IPS-NIHi11 (cell line): ENCODE measurements around the gene ZNG1F.
"Not testable (repeated sequence)": the region's sequence is repeated elsewhere in the genome, so short reads cannot be mapped to it uniquely, and the experiment has no call there.

Source experiments
- DNase-seq: peaks from one replicate; pipeline ENCODE4 v3.0.0; 2012; ENCODE audit warnings: mixed read lengths, low spot score

ZNG1F gene

GRCh38 chr9:41189217-41189616 lies at the start of gene ZNG1F:
Gene ZNG1F, minus strand, starts transcription at chr9:41189317. Its CDS starts 59 bp downstream, at chr9:41189258.
- DNase-seq = not testable (repeated sequence)

- DNase-seq = peak; percentile 4
Observed at GRCh38 chr9:41237110-41237749, 48.1 kb upstream of the ZNG1F start.

GRCh38 chr9:41236486-41237109 lies 47.5 kb upstream of the ZNG1F start:
- DNase-seq = not testable (repeated sequence)

GRCh38 chr9:41234811-41235805 lies 46.0 kb upstream of the ZNG1F start:
- DNase-seq = peak; percentile 3

GRCh38 chr9:41234221-41234620 lies 45.1 kb upstream of the ZNG1F start:
- DNase-seq = not testable (repeated sequence)

- DNase-seq = not testable (repeated sequence)
Observed at GRCh38 chr9:41232326-41232725, 43.2 kb upstream of the ZNG1F start.

GRCh38 chr9:41230418-41230817 lies 41.3 kb upstream of the ZNG1F start:
- peak; percentile 6 for DNase-seq

GRCh38 chr9:41229408-41230401 lies 40.6 kb upstream of the ZNG1F start:
- DNase-seq = peak; percentile 4

GRCh38 chr9:41219831-41220230 lies 30.7 kb upstream of the ZNG1F start:
- not testable (repeated sequence) for DNase-seq

- DNase-seq = not testable (repeated sequence)
Observed at GRCh38 chr9:41188439-41188838, 678 bp downstream of the ZNG1F start.

- not testable (repeated sequence) for DNase-seq
Observed at GRCh38 chr9:41174994-41175393, 14.1 kb downstream of the ZNG1F start.

GRCh38 chr9:41150116-41150515 lies 39.0 kb downstream of the ZNG1F start:
- DNase-seq = not testable (repeated sequence)

- not testable (repeated sequence) for DNase-seq
Observed at GRCh38 chr9:41141878-41142277, 47.2 kb downstream of the ZNG1F start.

- not testable (repeated sequence) for DNase-seq
Observed at GRCh38 chr9:41128581-41128980, 60.5 kb downstream of the ZNG1F start, which contains the start of gene FOXD4L6. Gene FOXD4L6, minus strand, starts transcription at chr9:41128681. Its CDS starts 298 bp downstream, at chr9:41128383.

- DNase-seq = not testable (repeated sequence)
Observed at GRCh38 chr9:41126746-41127446, 62.2 kb downstream of the ZNG1F start.

- DNase-seq = not testable (repeated sequence)
Observed at GRCh38 chr9:41125936-41126335, 63.2 kb downstream of the ZNG1F start.

GRCh38 chr9:41125109-41125658 lies 63.9 kb downstream of the ZNG1F start:
- not testable (repeated sequence) for DNase-seq

- DNase-seq = not testable (repeated sequence)
Observed at GRCh38 chr9:41124250-41125108, 64.6 kb downstream of the ZNG1F start.

GRCh38 chr9:41123812-41124211 lies 65.3 kb downstream of the ZNG1F start:
- not testable (repeated sequence) for DNase-seq
